ENCODE results near the gene PLXNA2. TPM values are rescaled to one million over a fixed set of nuclear protein-coding genes. Genes with fewer than 3 reads are reported as not detected.

The PLXNA2 gene
- polyA plus RNA-seq, 4 donors: 12.4 to 16.7 (median 14.4) TPM

DNA sequence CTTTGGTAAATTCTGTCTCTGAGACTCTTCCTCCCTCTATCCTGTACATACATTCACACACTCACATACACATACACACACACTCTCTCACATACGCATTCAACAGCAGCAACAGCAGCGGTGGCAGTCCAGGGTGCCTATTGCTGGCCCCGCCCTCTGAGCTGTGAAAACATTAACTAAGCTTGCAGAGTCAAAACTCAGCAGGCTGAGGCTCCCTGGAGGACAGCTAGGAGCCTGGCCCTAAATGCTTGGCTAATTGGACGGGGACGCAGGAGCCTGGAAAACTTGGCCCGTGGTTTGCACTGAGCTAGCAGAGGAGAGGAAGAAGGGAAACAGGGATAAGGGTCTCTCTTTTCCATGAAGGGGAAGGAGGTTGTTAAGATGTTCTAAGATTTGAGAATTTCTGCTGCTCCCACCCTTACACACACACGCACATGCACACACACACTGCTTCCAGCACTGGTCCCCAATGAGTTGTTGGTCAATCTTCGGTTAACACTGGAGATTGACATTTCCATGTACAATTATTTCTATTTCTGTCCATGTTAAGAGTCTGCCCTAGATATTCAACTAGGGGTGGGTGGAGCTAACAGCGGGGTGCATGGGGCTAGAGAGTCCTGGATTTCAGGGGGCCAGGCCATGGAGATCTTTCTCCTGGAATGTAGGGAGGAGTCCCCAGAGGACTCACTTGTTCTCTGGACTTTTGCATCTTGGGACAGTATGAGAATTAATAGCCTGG is 94.2 kb downstream of the PLXNA2 start:
- DNase-seq (ENCODE audit: low read depth in 4 of 4, low spot score in 3 of 4): no peak

DNA sequence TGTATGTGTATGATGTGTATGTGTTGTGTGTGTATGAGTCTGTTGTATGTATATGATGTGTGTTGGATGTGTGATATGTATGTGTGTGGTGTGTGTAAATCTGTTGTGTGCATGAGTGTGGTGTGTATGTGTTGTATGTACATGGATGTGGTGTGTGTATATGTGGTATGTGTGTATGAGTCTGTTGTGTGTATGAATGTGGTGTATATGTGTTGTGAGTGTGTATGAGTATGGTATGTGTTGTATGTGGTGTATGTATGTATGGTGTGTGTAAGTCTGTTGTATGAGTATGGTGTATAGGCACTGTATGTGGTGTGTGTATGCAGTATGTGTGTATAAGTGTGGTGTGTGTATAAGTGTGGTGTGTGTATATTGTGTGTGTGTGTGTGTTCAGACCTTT is 95.0 kb downstream of the PLXNA2 start:
- DNase-seq (ENCODE audit: low read depth in 4 of 4, low spot score in 3 of 4): no peak

DNA sequence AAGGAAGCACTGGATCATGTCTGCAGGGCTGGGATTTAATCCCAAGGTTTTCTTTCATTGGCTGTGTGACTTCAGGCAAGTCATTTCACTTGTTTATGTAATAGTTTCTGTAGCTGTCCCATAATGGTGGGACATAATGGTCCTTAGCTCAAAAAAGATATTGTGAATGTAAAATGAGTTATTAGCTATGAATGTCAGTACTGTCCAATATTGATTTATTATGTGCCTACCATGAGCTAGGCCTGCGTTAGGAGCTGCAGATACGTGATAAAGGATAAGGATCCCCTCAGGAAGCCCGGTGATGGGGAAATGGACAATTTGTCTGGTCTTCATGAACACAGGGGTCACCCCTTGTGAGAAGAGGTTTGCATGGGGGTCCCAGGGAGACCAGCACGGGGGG is 95.8 kb downstream of the PLXNA2 start:
- DNase-seq (ENCODE audit: low read depth in 4 of 4, low spot score in 3 of 4): no peak

DNA sequence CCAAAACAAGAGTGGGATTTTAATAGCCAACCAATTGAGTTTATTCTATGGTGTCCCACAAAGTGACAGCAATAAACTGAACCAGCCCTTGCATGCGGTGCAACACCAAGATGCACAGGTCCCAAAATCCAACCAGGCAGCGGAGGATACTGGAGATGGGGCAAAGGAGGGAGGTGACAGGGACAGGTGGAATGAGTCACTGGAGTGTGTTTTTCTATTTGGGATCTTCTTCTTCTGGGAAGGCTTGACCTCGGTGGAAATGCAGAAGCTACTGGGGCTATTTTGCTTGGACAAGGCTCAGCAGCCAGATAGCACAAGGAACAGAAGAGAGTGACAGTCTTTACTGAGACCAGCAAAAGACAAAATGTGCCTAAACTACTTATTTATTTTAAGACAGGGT is 97.5 kb downstream of the PLXNA2 start:
- no peak for DNase-seq (ENCODE audit: low read depth in 4 of 4, low spot score in 3 of 4)

DNA sequence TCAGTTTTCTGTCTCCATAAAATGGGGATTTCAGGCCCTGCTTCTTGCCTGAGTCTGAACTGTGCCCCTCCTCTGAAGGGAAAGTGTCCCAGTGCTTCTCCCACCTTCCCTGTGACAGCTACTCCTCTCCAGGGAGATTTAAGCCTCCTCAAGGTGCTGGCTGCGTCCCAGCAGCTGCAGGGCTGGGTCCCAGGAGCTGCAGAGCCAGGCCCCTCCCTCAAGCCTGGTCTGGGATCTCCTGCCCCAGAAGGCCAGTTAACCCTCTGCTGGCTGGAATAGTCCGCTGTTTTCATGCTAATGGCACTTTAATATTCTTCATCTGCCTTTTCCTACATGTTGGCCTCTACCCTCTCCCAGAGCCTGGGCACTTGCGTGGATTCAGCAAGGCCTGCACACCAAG is 99.0 kb downstream of the PLXNA2 start:
- no peak for DNase-seq (ENCODE audit: low read depth in 4 of 4, low spot score in 3 of 4)

DNA sequence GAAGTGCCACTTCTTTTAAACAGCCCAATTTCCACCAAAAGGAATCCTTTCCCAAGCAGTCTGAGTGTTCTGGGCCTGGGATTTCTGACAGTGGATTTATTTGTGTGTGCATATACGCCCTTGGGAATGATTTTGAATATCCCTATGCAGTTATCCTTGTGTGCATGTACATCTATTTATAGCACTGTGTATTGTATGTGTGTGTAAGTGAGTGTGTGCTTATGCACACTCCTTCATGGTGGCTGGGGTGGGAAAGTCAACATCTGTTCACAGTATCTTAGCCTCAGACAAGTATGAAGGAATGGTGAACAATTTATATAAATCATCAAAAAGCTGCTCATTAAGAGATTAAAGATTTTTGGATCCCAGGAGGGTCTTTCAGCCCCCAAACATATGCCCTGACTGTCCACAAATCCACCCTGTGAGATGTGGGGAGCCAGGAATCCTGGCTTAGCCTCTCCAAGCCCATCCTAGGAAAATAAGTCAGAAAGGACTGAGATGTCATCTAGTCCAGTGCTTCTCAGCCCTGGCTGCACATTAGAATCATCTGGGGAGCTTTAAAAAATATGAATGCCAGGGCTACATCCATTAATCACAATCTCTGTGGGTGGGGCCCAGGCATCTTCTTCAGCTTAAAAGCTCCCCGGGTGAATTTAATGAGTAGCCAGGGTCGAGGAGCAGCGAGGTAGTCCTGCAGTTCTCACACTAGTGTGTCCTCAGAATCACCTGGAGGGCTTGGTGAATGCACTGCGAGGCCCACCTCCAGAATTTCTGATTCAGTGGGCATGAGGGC is 101.4 kb downstream of the PLXNA2 start:
- DNase-seq (ENCODE audit: low read depth in 4 of 4, low spot score in 3 of 4): no peak

DNA sequence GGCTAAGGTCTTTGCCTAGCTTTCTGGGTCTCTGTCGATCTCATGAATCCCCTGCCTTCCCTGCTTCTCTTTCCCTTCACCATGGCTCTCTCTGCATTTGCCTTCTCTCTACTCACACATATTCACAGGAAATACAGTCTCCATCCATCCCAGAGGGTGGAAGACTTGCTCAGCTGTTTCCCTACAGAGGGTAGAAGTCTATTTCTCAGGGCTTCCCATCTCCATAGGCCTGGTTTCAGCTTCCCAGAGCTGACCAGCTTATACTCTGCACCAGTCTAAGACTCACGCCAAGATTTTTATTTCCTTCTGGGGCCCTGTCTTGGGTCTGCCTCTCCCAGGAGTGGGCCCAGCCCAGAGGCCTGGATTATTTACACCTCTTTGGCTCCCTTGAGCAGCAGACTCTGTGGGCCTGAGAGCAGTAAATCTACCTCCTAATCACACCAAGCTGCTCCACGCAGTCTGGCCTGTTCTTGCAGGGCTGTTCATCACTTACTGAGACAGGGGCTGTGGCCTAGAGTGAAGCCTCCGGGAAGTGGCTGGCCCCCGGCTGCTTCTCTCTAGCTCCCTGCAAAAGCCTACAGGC is 102.5 kb downstream of the PLXNA2 start:
- DNase-seq (ENCODE audit: low read depth in 4 of 4, low spot score in 3 of 4): peak in 2 of 4 donors; percentile 57 to 67

DNA sequence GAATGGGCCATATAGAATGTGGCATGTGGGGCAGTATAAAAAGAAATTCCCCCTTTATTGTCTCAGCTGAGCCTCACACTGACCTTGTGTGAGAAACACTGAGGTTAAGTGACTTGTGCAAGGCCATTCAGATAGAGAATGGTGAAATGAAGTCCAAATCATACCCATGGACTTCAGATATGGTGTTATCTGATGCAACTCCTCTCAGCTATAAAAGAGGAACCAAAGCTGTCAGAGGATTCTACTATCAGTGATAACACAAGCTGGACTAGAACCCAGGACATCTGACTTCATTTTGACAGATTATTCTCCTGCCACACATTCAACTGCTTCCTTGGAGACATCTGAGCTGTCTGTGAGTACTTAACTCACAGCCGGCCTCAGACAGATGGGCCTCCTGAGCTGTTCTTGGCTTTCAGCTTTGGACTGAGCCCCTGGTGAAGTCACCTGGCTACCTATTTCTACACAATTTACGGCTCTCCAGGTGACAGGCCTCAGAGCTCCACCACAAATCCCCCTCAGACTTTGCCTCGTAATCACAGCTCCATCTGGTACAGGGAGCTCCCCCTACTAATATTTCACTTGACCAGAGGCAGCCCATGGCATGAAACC is 104.6 kb downstream of the PLXNA2 start:
- no peak for DNase-seq (ENCODE audit: low read depth in 4 of 4, low spot score in 3 of 4)

DNA sequence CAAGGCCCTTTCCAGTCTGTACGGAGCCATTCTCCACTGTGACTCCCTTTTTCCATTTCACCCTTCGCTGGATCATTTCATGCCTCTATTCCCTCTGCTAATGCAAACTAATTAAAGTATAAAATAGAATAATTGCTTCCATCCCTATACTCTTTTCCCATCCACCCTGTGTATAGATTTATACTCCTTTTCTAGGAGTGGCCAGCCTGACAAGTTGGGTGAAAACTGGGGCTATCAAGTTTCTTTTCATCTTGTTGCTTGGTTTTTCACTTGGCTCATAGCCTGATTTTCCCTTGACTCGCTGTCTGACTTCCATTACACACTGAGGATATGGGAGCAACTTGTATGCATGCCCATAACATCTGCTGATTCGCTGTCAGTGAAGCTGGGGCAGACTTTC is 107.0 kb downstream of the PLXNA2 start:
- no peak for DNase-seq (ENCODE audit: low read depth in 4 of 4, low spot score in 3 of 4)

DNA sequence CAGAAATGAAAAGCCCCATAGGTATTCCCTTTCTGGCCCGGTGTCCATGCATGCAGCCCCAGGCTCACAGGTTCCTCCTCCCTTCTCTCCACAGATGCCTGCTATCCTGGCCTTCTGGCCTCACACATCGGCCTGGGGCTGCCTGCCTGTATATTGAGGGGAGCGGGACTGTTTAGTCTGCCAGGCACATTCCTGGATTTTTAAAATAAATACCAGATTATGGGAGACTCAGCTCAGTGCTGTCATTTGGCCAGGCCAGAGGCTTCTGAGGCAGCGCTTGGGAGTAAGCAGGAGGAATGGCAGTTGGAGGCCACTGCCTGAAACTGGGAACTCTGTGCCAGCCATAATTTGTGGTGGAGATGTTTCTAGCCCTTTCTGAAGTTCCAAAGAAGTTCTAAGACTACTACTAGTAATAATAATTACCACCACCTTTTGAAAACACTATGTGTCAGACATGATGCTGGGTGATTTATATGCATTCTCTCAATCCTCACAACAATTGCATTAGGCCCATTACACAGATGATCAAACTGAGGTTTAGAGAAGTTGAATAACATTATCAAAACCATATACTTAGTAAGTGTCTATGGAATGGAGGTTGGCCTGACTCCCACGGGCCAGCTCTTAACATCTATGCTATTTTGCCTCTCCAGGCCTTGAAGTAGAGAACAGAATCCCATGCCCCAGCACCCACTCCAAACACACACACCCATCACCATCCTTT is 107.6 kb downstream of the PLXNA2 start:
- no peak for DNase-seq (ENCODE audit: low read depth in 4 of 4, low spot score in 3 of 4)

DNA sequence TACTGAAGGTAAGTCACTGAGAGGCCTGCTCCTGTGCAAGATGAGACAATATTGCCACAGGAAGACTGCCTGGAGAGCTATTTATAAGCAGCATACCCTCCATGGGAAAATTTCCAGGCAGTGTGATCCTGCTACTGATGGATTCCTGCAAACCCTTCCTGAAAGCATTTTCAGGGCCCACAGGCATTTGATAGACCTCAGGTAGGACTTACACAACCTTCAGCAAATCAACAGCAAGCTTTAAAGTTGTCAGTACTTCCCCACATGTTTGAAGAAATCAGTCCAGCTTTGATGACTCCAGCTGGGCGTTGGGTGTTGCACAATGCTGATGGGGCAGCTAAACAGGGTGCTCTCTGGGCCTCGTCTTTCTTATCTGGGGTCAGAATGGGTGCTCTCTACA is 108.8 kb downstream of the PLXNA2 start:
- DNase-seq (ENCODE audit: low read depth in 4 of 4, low spot score in 3 of 4): no peak

DNA sequence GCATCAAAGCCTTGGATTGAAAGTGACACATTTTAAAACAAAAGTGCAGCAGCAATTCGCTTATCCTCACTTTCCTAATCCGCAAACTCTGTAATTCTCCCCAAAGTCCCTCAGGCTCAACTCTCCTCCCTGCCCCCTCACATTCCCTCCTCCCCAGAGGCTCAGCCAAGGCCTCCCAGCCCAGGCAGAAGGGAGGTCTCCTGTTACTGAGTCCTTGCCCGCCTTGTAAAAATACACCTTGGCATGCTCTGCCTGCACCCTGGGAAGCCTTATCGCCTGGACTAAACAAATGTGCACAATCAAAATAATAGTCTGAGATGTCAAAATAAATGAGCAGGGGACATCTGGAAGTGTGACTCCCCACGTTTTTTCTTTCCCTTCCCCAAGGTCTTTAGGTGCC is 109.7 kb downstream of the PLXNA2 start:
- DNase-seq (ENCODE audit: low read depth in 4 of 4, low spot score in 3 of 4): no peak

DNA sequence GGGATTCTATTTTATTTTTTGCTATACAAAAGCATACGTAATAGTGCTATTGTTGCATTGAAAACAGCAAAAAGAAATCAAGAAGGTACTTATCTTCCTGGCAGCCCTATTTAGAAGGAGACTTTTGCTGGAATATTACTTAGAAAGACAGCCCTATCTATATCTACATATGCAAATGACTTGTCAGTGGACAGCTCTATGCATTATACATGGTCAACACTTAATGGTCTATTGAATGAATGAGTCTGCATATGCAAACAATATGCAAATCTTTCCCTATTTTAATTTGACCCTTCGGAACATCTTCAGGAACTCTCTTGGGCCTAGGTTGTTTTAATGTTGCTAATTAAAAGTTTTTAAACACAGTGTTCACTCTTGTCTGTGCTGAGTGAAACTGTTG is 110.8 kb downstream of the PLXNA2 start:
- no peak for DNase-seq (ENCODE audit: low read depth in 4 of 4, low spot score in 3 of 4)

DNA sequence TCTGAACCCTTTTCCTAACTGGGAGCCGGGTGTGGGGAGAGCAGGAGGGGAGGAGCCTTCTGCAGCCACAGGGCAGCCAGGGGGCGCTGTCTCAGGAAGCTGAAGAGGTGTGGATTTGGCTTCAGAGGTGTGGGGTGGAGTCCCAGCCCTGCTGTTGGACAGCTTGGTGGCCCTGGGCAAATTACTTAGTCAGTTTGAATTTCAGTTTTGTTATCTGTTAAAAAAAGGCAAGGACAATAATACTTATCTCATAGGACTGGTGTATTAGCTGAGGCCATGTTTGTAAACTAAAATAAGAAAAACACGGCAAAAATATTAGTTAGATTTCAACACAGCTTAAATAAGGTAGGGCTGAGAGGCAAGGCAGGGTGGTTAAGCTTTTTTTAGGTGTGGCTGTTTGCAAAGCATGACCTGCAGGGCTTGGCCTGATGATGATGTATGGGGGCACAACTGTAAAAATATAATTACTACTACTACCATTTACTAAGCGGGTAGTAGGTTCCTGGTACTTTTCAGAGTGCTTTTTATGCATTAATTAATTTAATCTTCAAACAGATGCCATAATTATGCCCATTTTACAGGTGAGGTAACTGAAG is 111.8 kb downstream of the PLXNA2 start:
- no peak for DNase-seq (ENCODE audit: low read depth in 4 of 4, low spot score in 3 of 4)

DNA sequence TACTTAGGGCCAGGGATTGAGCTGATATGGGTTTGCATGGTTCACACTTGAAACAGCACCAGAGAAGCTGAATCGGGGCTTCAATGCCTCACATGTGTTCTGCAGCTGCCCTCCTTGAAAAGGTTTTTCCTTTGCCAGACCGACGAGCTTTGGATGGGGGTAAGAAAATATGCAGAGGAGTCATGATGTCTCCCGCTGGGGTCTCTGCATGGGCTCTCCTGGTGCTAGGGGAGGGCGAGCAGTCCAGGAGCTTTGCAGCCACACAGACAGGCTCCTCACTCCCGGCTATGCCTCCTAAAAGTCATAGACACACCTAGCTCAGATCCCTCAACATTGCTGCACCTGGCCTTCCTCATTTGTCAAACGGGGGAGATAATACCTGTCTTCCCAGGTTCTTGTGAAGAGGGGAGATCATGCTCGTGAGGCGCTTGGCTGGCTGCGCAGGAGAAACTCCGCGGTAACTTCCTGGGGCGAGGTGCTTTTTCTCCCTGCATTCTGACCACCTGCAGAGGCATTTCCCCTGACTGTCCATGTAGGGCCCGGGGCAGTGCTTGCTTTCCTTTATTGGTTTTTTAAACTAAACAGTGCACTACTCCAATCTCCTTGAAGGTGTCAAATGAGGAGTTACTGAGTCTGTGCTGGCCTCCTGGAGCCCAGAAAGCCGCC is 112.4 kb downstream of the PLXNA2 start:
- DNase-seq (ENCODE audit: low read depth in 4 of 4, low spot score in 3 of 4): no peak

DNA sequence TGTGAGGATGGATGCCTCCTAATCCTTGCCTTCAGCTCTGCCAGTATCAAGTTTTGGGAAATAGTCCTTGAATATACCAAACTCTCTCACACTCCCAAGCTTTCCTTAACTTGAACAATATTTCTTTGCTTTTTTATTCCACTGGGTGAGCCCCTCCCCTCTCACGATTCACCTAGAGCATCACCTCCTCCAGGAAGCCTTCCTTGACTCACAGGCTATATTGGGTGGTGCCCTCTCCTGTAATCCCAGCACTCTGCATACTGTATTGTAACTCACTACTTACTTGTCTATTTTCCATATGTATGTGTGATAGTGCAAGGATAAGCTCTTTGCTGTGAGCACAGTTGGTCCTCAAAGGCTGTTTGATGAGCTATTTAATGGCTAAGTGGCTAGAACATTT is 114.7 kb downstream of the PLXNA2 start:
- no peak for DNase-seq (ENCODE audit: low read depth in 4 of 4, low spot score in 3 of 4)

DNA sequence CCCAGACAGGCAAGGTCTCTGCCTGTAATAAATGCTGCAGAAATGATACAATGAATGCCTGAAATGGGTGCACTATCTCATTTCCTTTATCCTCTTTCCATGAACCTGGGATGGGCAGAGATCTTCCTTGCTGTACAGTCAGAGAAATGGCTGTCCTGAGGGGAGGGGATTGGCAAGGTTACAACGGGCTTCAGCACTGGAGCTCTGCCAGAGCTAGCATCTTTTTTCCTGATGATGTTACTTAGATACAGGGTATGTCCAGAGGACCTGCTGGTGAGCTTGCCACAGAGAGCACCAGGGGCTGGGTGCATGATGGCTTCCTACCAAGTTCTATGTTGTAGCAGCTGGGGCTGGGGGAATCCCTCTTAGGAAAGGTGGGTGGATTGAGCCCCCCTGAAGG is 115.1 kb downstream of the PLXNA2 start:
- DNase-seq (ENCODE audit: low read depth in 4 of 4, low spot score in 3 of 4): no peak

DNA sequence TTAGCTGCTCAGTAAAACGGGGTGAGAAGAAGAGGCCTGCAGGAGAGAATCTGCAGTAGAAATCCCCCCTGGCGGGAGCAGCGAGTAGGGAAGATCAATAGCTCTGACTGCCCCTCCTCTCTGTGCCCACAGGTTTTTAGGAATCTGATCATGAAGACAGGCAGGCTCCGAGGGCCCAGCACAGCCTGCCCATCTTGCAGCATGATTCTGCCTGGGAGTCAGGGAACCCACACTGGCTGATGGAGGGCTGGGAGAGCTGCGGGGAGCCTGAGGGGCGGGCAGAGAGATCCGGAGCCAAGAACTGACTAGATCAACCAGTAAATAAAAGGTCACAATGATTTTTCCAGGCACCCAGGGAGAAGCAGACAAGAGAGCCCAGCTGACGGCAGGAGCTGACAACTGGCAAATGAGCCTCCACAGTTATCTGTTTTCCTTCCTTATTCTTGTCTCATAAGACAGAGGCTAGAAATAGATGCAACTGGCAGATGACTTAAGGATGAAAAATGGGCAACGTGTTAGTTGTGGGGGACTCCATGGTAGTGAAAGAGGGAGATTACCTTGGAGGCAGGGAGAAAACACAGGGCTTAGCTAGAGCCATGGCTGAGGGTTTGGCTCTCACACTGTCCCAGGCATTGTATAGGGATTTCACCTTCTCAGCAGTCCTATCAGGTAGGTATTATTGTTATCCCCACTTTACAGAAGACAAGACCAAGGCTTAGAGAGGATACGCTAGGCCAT is 116.2 kb downstream of the PLXNA2 start:
- DNase-seq (ENCODE audit: low read depth in 4 of 4, low spot score in 3 of 4): no peak

DNA sequence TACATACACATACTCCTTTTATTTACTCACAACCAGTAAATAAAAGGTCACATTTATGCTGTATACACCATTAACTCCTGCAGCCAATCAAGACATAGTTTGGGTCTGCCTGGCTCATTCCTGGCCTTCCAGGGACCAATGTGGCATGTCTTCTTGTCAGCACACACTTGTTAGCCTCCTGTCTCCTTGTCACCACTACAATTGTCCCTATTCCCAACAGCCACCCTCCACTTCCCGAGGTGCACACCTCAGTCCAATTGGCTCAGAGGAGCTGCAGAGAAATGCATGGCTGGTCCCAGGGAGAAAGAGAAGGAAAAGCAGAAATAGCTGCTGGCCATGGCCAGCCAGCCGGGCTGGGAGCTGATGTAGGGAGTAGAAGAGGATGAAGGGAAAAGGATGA is 116.9 kb downstream of the PLXNA2 start:
- DNase-seq (ENCODE audit: low read depth in 4 of 4, low spot score in 3 of 4): no peak

Measured in right renal pelvis (tissue), 4 donors.